Measurements from ENCODE around the gene AGPAT4.
"Not testable (repeated sequence)": the region's sequence is repeated elsewhere in the genome, so short reads cannot be mapped to it uniquely, and the experiment has no call there.

The AGPAT4 gene

GRCh38 chr6:161198783-161199460, 74.9 kb downstream of the AGPAT4 start:
- DNase-seq = no peak

GRCh38 chr6:161198176-161198575, 75.7 kb downstream of the AGPAT4 start:
- no peak for DNase-seq

DNA sequence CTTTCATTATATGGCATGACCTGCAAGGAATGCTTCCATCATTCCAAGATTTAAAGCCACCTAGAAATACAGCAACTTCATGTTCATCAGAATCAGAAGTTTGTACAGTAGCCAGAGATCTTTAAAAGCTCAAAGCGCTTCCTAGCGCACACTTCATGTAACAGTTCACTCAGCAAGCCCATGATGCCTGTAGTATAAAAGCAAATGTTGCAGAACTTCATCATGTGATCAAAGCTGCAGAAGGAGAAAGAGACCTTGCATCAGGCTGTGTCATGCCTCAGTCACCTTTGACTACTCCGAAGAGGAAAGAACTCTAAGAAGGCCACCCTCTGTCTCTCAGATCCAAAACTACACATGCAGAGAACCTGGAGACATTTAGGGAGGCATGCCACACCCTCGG, 78.5 kb downstream of the AGPAT4 start:
- no peak for DNase-seq

GRCh38 chr6:161194374-161194773, 79.5 kb downstream of the AGPAT4 start:
- no peak for DNase-seq

- DNase-seq = no peak
These were observed 81.0 kb downstream of the AGPAT4 start for GRCh38 chr6:161192636-161193411.

DNA sequence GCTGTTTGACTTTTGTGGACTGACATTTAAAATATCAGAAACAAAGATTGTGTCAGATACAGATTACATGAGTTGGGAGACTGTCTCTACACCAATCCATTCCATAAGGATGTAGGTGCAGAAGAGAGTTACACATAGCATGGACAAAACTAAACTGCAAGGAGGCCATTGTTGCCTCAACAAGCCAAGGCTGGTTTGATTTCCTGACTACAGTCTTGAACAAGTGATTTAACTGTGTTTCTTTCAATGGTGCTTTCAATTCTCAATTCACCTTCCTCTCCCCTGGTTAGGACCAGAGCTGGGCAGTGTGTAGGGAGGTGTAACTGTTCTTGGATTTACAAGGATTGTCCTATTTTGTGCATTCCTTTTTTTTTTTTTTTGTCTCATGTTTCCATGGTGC, 82.2 kb downstream of the AGPAT4 start:
- DNase-seq = no peak

- DNase-seq = no peak
These were observed 82.9 kb downstream of the AGPAT4 start for GRCh38 chr6:161191007-161191406.

DNA sequence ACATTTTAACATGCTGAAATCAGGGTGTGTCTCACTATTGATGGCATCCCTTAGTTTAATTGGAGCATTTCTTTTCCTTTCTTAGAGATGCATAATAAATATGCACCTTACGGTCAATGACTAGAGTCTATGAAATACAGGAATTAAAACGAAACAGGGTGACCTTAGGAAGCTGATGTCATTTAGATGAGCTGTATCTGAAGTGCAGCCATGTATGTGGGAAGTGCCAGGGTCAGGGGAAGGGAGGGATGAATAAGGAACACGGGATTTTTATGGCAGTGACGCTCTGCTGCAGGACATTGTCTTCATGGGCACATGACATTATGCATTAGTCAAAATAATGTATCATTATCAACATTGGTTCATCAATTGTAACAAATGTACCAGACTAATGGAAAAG, 84.0 kb downstream of the AGPAT4 start:
- no peak for DNase-seq

DNA sequence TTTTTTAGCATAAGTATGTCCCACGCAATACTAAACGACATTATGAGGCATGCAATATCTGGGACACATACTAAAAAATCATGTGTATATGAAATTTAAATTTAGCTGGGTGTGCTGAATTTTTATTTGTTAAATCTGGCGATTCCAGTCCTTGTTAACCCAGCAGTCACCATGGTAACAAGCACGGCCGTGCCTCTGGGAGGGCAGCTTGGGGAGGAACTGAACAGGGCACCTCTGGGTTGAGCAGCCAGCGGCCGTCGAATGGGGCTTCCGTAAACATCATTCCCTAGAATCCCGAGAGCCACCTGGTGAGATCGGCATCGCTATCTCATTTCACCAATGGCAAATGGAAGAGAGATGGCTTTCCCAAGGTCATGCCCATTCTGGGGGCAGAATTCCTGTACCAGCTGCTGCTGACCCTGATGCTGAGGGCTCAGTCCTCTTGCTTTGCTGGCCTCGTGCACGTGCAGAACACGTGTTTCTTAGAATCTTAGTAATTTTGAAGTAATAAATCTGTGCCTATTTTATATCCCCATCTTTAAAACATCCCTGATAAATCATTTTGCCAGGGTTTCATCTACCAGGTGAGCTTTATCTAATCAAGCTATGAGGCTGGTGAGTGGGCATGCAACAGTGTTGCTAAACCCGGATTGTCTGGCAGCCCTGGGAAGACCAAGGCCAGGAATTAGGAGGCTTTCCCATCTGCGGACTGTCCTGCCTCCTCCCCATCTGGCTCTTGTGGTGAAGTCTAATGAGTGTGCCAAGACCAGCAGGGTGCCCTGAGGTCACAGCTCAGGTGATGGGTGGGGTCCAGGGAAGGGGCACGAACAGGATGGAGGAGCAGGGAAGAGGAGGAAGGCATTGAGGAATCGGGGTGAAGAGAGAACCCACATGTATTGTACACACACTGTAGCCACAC, 85.1 kb downstream of the AGPAT4 start:
- no peak for DNase-seq

DNA sequence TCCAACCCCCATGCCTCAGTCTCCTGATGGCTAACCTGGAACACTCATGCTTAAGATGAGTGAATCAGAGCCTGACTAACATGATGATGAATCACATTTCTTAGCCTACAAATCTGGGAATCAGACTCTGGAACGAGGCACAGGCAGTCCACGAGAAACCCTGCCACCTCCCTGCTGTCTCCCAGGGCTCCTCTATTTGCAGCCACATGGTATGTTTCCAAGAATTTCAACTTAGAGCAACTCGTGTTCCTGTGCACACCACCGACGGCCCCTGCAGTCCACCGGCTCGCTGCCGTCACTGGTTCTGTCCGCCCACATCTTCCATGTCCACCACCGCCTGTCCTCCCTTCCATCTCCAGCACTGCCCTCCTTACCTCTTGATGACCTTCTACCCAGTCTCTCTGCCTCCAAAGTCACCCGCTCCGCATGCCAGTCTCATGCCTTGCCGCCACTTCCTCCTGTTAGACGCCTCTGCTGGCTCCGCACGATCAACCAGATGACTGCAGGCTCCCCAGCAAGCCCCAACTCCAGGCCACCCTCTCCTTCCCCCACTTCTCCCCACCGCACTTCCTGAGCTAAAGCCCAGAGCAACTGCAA, 87.6 kb downstream of the AGPAT4 start:
- no peak for DNase-seq

GRCh38 chr6:161181121-161181520, 92.7 kb downstream of the AGPAT4 start:
- DNase-seq = no peak

DNA sequence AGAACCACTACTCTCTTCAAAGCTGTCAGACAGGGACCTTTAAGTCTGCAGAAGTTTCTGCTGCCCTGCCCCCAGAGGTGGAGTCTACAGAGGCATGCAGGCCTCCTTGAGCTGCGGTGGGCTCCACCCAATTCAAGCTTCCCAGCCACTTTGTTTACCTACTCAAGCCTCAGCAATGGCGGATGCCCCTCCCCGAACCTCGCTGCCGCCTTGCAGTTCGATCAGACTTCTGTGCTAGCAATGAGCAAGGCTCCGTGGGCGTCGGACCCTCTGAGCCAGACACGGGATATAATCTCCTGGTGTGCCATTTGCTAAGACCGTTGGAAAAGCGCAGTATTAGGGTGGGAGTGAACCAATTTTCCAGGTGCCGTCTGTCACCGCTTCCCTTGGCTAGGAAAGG, 95.7 kb downstream of the AGPAT4 start:
- DNase-seq = not testable (repeated sequence)

DNA sequence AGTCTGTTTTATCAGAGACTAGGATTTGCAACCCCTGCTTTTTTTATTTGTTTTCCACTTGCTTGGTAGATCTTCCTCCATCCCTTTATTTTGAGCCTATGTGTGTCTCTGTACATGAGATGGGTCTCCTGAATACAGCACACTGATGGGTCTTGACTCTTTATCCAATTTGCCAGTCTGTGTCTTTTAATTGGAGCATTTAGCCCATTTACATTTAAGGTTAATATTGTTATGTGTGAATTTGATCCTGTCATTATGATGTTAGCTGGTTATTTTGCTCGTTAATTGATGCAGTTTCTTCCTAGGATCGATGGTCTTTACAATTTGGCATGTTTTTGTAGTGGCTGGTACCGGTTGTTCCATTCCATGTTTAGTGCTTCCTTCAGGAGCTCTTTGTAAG, 97.4 kb downstream of the AGPAT4 start:
- not testable (repeated sequence) for DNase-seq

GRCh38 chr6:161172769-161173168, 101.1 kb downstream of the AGPAT4 start:
- DNase-seq = not testable (repeated sequence)

DNA sequence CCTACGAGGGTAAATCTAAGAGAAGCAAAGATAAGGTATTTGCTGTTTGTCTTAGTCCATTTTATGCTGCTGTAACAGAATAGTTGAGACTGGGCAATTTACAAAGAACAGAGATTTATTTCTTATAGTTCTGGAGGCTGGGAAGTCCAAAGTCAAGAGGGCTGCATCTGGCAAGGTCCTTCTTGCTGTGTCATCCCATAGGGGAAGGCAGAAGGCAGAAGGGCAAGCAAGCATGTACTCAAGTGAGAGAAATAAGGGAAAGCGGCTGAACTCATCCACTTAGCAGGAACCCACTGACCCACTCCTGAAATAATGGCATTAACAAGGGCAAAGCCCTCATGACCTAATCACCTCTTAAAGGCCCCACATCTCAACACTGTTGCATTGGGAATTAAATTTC, 102.7 kb downstream of the AGPAT4 start:
- DNase-seq = no peak

DNA sequence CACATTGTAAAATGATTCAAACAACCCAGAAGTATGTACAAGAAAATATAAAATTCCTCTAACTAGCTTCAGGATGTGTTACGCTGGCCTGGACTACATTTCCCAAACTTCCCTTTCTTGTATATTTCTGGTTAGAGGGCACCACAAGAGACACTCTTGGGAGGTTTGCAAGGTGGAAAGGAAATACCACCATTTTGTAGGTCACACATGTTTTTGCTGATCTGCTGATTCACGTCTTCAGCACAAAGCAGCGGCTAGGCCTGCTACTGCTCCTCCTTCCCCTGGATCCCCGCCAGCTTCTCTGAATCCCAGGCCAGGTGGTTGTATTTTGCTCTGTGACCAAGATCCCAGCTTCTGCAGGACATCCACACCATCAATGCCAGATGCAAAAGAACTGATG, 104.2 kb downstream of the AGPAT4 start:
- no peak for DNase-seq

DNA sequence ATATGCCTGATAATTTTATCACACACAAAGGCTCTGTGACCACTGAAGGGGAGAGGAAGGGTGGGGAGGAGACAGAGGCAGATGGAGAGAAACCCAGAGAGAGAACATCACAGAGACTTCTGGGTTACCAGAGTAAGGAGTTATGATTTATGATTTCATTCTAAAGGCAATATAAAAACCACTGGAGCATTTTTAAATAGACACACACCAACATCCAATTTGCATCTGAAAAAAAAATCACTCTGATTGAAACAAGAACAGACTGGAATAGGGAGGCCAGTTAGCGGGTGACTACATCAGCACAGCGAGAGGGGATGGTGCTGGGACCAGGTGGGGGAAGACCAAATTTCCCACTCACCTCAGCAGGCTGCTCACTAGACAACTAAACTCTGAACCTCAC, 104.8 kb downstream of the AGPAT4 start:
- DNase-seq = no peak

DNA sequence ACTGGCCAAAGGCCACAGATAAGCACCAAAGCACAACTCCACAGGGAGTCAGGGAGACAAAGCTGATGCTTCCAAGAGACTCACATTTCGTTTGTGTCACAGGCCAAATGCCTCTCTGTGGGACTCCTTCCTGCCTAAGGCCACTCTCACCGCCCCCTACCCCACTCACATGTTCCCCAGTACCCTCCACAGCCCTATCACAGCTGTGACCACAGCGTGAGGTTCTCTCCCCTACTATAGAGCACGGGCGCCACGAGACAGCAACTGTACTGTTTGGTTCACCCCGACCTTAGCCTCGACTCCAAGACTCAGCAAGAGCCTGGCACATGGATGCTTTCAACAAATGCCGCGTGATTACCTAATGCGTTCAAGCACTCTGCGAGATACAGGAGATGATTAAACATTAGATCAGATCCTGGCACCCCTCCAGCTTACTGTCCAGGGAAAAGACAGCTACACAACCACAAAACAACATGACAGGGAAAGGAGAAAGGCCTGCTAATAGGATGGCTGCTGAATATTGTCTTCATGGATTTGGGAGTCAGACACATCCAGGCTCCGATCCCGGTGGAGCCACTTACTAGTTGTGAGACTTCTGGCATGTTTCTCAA, 105.5 kb downstream of the AGPAT4 start:
- DNase-seq = no peak

GRCh38 chr6:161166677-161167076, 107.2 kb downstream of the AGPAT4 start:
- DNase-seq = no peak

GRCh38 chr6:161166176-161166575, 107.7 kb downstream of the AGPAT4 start:
- DNase-seq = no peak

- DNase-seq = no peak
These were observed 109.7 kb downstream of the AGPAT4 start for GRCh38 chr6:161164182-161164625.

DNA sequence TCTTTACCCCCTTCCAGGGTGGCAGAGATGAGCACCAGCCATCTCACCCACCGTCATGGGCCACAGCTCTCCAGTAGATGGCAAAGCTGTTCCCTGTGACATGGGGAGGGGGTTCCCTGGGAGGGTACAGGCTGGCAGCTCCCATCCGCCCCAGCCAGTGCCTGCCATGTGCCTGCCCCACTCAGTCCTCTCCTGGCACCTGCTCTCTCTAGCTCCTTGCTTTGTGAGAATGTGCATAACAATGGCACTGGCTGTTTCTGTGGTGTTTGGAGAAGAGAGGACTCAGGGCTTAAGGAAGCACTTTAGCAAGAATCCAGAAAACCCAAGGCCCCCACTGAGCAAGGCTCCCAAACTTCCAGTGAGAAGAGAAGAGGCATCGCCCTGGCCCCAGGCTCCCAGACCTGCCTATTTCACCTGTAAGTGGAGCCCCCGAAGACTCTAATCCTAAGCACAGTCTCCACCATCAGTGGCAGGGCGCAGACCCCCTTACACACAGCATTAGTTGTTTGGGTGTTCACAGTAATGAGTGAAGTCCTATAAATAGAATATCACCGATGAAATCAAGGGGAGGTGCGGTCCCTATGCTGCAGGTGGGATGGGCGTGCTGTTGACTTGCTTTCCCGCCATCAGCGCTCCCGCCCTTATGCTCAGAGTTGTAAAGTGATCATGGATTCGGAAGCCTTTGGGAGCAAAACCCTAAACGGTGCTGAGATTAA, 110.2 kb downstream of the AGPAT4 start:
- DNase-seq = no peak
